AG09309 (cell line): ENCODE results near the gene NRK.
A peak's percentile ranks its signal among the peaks of the same experiment; 100 is the strongest.
"Not testable (repeated sequence)": the region's sequence is repeated elsewhere in the genome, so short reads cannot be mapped to it uniquely, and the experiment has no call there.

Experiments used
- DNase-seq: peaks from one replicate; pipeline ENCODE4 v3.0.0-alpha.2; 2010; ENCODE audit warnings: low read depth
- H3K4me3 ChIP-seq: 2 replicates; pipeline ENCODE4 v1.5.1; 2011; ENCODE audit warnings: mild to moderate bottlenecking, low read depth, low read length, moderate library complexity; ENCODE audit not compliant: control insufficient read depth
- TF ChIP-seq, protein P1 (sequence below): IDR thresholded peaks from 2 replicates; pipeline ENCODE4 v1.5.1; 2011; ENCODE audit warnings: mild to moderate bottlenecking, low read depth, low read length, inconsistent platforms; ENCODE audit not compliant: insufficient read depth, control insufficient read depth; ENCODE audit errors: missing control alignments

The NRK gene

DNA sequence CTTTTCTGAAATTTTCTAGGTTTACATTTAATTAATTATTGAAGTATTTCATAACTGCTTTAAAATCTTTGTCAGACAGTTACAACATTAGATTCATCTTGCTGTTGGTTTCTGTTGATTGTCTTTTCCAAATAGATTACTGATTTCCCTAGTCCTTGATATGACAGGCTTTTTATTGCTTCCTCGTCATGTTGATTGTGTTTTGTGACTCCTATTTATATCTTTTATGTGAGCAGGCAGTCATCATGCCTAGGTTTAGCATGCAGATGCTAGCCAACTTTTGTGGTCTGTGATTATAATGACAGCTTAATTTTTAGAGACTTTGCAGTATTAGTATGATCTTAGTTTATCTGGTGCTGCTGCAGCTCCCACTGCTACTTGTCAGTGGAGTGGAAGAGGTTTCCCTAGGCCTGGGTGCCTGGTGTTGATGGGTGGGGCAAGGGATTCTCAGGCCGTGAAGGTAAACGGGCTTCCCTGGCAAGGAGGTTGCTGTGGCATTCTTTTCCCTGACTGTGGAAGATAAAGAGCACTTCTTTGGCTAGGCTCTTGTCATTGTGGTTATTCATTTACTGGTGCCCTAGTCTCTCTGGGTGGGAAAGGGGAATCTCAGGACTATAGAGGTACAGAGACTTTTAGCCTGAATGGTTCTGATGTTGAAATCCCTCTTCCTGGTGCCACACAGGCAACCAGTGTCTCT, 150.5 kb downstream of the NRK start:
- H3K4me3 ChIP-seq: no peak overlapping the region
- no peak for DNase-seq
- TF ChIP-seq, protein P1, sequence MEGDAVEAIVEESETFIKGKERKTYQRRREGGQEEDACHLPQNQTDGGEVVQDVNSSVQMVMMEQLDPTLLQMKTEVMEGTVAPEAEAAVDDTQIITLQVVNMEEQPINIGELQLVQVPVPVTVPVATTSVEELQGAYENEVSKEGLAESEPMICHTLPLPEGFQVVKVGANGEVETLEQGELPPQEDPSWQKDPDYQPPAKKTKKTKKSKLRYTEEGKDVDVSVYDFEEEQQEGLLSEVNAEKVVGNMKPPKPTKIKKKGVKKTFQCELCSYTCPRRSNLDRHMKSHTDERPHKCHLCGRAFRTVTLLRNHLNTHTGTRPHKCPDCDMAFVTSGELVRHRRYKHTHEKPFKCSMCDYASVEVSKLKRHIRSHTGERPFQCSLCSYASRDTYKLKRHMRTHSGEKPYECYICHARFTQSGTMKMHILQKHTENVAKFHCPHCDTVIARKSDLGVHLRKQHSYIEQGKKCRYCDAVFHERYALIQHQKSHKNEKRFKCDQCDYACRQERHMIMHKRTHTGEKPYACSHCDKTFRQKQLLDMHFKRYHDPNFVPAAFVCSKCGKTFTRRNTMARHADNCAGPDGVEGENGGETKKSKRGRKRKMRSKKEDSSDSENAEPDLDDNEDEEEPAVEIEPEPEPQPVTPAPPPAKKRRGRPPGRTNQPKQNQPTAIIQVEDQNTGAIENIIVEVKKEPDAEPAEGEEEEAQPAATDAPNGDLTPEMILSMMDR: no peak

DNA sequence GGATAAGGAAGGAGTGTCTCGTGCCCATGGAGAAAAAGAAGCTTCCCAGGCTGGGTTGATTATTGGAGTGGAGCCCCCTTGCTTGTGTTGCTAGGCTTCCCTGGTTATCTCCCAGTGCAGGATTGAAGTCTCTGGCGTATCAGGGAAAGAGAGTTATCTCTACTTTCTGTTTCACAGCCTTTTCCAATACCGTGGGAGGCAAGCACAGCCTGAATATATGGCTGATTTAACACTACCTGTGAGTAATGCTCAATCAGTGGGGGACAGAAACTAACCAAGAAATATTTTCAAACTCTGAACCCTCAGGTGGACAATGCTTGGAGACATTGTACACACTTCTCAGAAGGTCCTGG, 151.0 kb downstream of the NRK start:
- no peak overlapping the region for H3K4me3 ChIP-seq
- DNase-seq: no peak
- TF ChIP-seq, protein P1: no peak

DNA sequence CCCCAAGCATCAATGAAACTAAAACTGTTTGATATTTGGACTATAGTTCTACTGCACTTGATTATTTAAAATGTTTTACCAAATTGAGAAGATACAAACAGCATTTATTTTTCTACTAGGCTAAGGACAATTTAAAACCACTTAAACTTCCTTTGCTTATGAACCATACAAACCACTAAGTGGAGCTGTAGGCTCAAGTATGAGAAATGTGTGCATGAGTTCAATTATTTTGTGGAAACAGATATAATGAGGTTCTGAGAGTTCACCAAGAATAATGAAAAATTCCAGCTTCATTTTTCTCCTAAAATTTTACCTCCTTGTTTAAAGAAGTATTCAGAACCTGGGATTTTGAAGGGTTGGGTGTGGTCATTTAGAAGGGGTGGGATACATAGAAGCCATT, 153.0 kb downstream of the NRK start:
- H3K4me3 ChIP-seq: no peak overlapping the region
- DNase-seq: no peak
- TF ChIP-seq, protein P1: peak; percentile 12

DNA sequence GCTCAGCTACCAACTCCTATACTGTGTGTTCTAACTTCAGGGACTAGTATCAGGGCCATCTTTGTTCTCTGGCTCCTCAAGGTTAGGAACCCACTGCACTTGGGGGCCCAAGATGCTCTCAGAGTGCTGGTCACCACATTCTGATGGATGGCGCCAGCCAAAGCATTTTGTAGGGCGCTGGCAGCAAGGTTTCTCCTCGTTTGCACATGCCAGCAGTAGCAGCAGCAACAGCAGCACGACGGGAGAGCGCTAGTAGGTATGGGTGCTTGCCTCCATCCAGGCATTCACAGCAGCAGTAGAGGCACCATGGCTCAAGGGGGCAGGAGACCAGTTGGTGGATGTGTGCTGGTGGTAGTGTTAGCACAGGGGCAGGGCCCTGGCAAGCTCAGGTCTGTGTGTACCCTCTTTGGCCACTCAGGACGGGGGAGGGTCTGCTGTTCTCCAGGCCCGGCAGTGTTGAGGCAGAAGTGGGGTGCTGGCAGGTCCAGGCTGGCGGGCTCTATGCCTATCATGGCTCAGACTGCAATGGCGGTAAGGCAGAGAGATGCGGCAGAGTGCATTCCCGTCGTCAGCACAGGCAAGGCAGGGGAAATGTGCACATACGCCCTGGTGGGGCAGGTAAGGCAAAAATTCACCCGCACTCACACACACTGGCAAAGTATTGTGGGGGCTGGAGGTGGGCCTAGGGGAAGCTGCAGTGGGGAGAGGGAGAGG, 159.6 kb downstream of the NRK start:
- no peak overlapping the region for H3K4me3 ChIP-seq
- DNase-seq: no peak
- TF ChIP-seq, protein P1: no peak

DNA sequence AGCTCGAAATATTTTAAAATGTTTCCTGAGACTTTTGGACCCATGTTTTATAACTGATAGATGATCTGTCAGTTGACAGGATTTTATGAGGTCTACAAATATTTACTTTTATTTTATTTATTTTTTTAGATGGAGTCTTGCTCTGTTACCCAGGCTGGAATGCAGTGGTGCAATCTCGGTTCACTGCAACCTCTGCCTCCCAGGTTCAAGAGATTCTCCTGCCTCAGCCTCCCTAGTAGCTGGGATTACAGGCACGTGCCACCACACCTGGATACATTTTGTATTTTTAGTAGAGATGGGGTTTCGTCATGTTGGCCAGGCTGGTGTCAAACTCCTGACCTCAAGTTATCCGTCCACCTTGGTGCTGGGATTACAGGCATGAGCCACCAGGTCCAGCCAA, 166.1 kb downstream of the NRK start:
- H3K4me3 ChIP-seq, DNase-seq: not testable (repeated sequence)

DNA sequence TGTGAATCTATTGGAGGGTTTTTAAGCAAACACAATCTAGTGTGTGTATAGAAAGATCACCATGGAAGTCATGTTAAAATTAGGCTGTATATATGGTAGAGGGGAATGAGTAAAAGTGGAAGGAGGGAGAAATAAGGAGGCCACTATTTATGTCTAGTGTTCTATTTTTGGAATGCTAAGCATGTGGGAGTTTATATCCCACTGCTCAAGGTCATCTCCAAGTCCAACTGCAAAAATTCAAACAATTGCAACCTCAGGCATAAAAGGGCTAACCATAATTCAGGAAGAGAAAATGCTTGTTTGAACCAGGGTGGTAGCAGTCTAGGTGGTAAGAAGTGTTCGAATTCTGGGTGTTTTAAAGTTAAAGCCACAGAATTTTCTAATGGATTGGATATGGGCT, 177.0 kb downstream of the NRK start:
- DNase-seq: no peak
- H3K4me3 ChIP-seq: no peak overlapping the region
- TF ChIP-seq, protein P1: no peak

DNA sequence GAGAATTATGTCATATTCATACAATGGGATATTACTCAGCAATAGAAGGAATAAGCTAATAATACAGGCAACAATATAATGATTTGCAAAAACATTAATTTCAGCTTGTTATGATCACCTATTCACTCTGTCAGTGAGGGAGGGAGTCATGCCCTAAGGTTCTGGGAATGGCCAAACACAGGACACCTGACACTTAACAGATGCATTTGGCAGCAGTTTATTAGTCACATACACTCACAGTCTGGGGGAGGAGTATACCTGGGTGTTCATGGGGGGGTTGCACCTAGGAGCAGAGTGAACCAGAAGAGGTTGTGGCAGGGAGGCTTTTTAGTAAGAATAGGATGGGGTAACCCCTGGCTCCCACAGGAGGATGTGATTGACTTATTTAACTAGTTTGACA, 177.9 kb downstream of the NRK start:
- H3K4me3 ChIP-seq: no peak overlapping the region
- TF ChIP-seq, protein P1: no peak
- DNase-seq: no peak

DNA sequence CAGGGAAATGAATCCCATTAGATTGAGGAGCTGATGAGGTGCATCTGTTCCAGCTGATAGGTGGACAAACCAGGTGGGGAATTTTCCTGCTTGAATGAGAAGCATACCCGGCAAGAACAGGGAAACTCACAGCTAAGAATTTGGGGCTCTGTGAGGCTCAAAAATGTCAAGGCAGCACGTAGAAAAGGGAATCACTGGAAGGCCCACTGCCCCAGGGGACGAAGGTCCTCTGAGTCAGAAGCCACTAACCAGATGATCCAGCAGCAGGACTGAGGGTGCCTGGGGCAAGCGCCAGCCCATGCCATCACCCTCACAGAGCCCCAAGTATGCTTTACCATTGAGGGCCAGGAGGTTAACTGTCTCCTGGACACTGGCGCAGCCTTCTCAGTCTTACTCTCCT, 178.3 kb downstream of the NRK start:
- not testable (repeated sequence) for DNase-seq, H3K4me3 ChIP-seq
